HEK293 (cell line): ENCODE measurements around the gene MRPS18B.

Experiments used
- EGR2 ChIP-seq: fragments of 450-650 bp; formaldehyde crosslinking; IDR thresholded peaks from 2 replicates; pipeline ENCODE4 v1.5.1; 2016; ENCODE audit warnings: low read depth, missing biosample characterization, missing genetic modification characterization
- IKZF3 ChIP-seq: fragments of 450-650 bp; IDR thresholded peaks from 2 replicates; pipeline ENCODE4 v1.5.0; 2018; ENCODE audit warnings: missing biosample characterization, mild to moderate bottlenecking, missing genetic modification characterization, moderate library complexity
- KLF10 ChIP-seq: fragments of 450-650 bp; IDR thresholded peaks from 2 replicates; pipeline ENCODE4 v1.5.1; 2018; ENCODE audit warnings: missing biosample characterization, mild to moderate bottlenecking, missing genetic modification characterization
- MEIS1 ChIP-seq: sonication (generic); formaldehyde crosslinking; IDR thresholded peaks from 2 replicates; pipeline ENCODE4 v1.8.1; 2022; ENCODE audit warnings: missing genetic modification reagents, mild to moderate bottlenecking, borderline replicate concordance
- MYNN ChIP-seq: fragments of 450-650 bp; formaldehyde crosslinking; IDR thresholded peaks from 2 replicates; pipeline ENCODE4 v1.5.1; 2016; ENCODE audit warnings: missing biosample characterization, missing genetic modification characterization, borderline replicate concordance
- REPIN1 ChIP-seq: fragments of 450-650 bp; formaldehyde crosslinking; IDR thresholded peaks from 2 replicates; pipeline ENCODE4 v1.5.1; 2017; ENCODE audit warnings: missing biosample characterization, missing genetic modification characterization, low read depth
- SETDB1 ChIP-seq: IDR thresholded peaks from one replicate; pipeline ENCODE4 v1.6.1; 2017; ENCODE audit warnings: mild to moderate bottlenecking, low read length, moderate library complexity, mixed read lengths; ENCODE audit not compliant: insufficient read length
- SP2 ChIP-seq: fragments of 450-650 bp; formaldehyde crosslinking; IDR thresholded peaks from 2 replicates; pipeline ENCODE4 v1.5.1; 2016; ENCODE audit warnings: missing biosample characterization, missing genetic modification characterization
- TSHZ1 ChIP-seq: fragments of 450-650 bp; formaldehyde crosslinking; IDR thresholded peaks from 2 replicates; pipeline ENCODE4 v1.5.1; 2016; ENCODE audit warnings: missing biosample characterization, missing genetic modification characterization, borderline replicate concordance
- YY2 ChIP-seq: fragments of 450-650 bp; formaldehyde crosslinking; IDR thresholded peaks from 2 replicates; pipeline ENCODE4 v1.5.1; 2016; ENCODE audit warnings: missing biosample characterization, missing genetic modification characterization
- ZBTB21 ChIP-seq: fragments of 450-650 bp; formaldehyde crosslinking; IDR thresholded peaks from 2 replicates; pipeline ENCODE4 v1.5.1; 2017; ENCODE audit warnings: missing biosample characterization, missing genetic modification characterization
- ZBTB7A ChIP-seq: fragments of 450-650 bp; formaldehyde crosslinking; IDR thresholded peaks from 2 replicates; pipeline ENCODE4 v1.5.1; 2016; ENCODE audit warnings: low read depth, missing biosample characterization, missing genetic modification characterization
- ZNF138 ChIP-seq: fragments of 450-650 bp; formaldehyde crosslinking; IDR thresholded peaks from 2 replicates; pipeline ENCODE4 v1.5.1; 2016; ENCODE audit warnings: missing biosample characterization, missing genetic modification characterization, borderline replicate concordance
- ZNF140 ChIP-seq: fragments of 450-650 bp; formaldehyde crosslinking; IDR thresholded peaks from 2 replicates; pipeline ENCODE4 v1.5.1; 2016; ENCODE audit warnings: missing biosample characterization, missing genetic modification characterization
- ZNF221 ChIP-seq: fragments of 450-650 bp; formaldehyde crosslinking; IDR thresholded peaks from 2 replicates; pipeline ENCODE4 v1.5.1; 2017; ENCODE audit warnings: missing biosample characterization, missing genetic modification characterization, borderline replicate concordance
- ZNF248 ChIP-seq: fragments of 450-650 bp; formaldehyde crosslinking; IDR thresholded peaks from 2 replicates; pipeline ENCODE4 v1.5.1; 2017; ENCODE audit warnings: missing biosample characterization, missing genetic modification characterization
- ZNF394 ChIP-seq: fragments of 450-650 bp; formaldehyde crosslinking; IDR thresholded peaks from 2 replicates; pipeline ENCODE4 v1.5.1; 2016; ENCODE audit warnings: missing biosample characterization, missing genetic modification characterization, mild to moderate bottlenecking, moderate library complexity, borderline replicate concordance
- ZNF398 ChIP-seq: fragments of 450-650 bp; formaldehyde crosslinking; IDR thresholded peaks from 2 replicates; pipeline ENCODE4 v1.5.1; 2017; ENCODE audit warnings: missing biosample characterization, missing genetic modification characterization
- ZNF404 ChIP-seq: fragments of 450-650 bp; formaldehyde crosslinking; IDR thresholded peaks from 2 replicates; pipeline ENCODE4 v1.5.1; 2017; ENCODE audit warnings: missing biosample characterization, missing genetic modification characterization
- ZNF48 ChIP-seq: fragments of 450-650 bp; formaldehyde crosslinking; IDR thresholded peaks from 2 replicates; pipeline ENCODE4 v1.5.1; 2016; ENCODE audit warnings: missing biosample characterization, missing genetic modification characterization
- ZNF529 ChIP-seq: fragments of 450-650 bp; formaldehyde crosslinking; IDR thresholded peaks from 2 replicates; pipeline ENCODE4 v1.5.1; 2017; ENCODE audit warnings: missing genetic modification characterization, missing biosample characterization; ENCODE audit not compliant: insufficient replicate concordance
- ZNF560 ChIP-seq: fragments of 450-650 bp; formaldehyde crosslinking; IDR thresholded peaks from 2 replicates; pipeline ENCODE4 v1.5.1; 2017; ENCODE audit warnings: missing biosample characterization, missing genetic modification characterization, borderline replicate concordance
- ZNF600 ChIP-seq: fragments of 450-650 bp; formaldehyde crosslinking; IDR thresholded peaks from 2 replicates; pipeline ENCODE4 v1.5.1; 2016; ENCODE audit warnings: missing biosample characterization, missing genetic modification characterization
- ZNF621 ChIP-seq: fragments of 450-650 bp; formaldehyde crosslinking; IDR thresholded peaks from 2 replicates; pipeline ENCODE4 v1.5.1; 2017; ENCODE audit warnings: missing biosample characterization, missing genetic modification characterization
- ZNF658 ChIP-seq: fragments of 450-650 bp; formaldehyde crosslinking; IDR thresholded peaks from 2 replicates; pipeline ENCODE4; 2016; ENCODE audit warnings: missing biosample characterization, missing genetic modification characterization
- ZNF660 ChIP-seq: fragments of 450-650 bp; IDR thresholded peaks from 2 replicates; pipeline ENCODE4 v1.5.1; 2018; ENCODE audit warnings: missing biosample characterization, mild to moderate bottlenecking, missing genetic modification characterization
- ZNF664 ChIP-seq: fragments of 450-650 bp; formaldehyde crosslinking; IDR thresholded peaks from 2 replicates; pipeline ENCODE4 v1.5.1; 2016; ENCODE audit warnings: missing biosample characterization, missing genetic modification characterization
- ZNF677 ChIP-seq: fragments of 450-650 bp; IDR thresholded peaks from 2 replicates; pipeline ENCODE4 v1.5.0; 2018; ENCODE audit warnings: missing biosample characterization, mild to moderate bottlenecking, missing genetic modification characterization, moderate library complexity
- ZNF692 ChIP-seq: fragments of 450-650 bp; formaldehyde crosslinking; IDR thresholded peaks from 2 replicates; pipeline ENCODE4 v1.5.1; 2016; ENCODE audit warnings: missing biosample characterization, missing genetic modification characterization
- ZNF76 ChIP-seq: fragments of 450-650 bp; formaldehyde crosslinking; IDR thresholded peaks from 2 replicates; pipeline ENCODE4; 2016; ENCODE audit warnings: low read depth, missing biosample characterization, missing genetic modification characterization, borderline replicate concordance
- ZNF777 ChIP-seq: fragments of 450-650 bp; formaldehyde crosslinking; IDR thresholded peaks from 2 replicates; pipeline ENCODE4 v1.5.1; 2017; ENCODE audit warnings: missing biosample characterization, missing genetic modification characterization, borderline replicate concordance
- ZNF785 ChIP-seq: fragments of 450-650 bp; formaldehyde crosslinking; IDR thresholded peaks from 2 replicates; pipeline ENCODE4 v1.5.1; 2016; ENCODE audit warnings: missing biosample characterization, missing genetic modification characterization
- ZNF837 ChIP-seq: fragments of 450-650 bp; formaldehyde crosslinking; IDR thresholded peaks from 2 replicates; pipeline ENCODE4 v1.5.1; 2016; ENCODE audit warnings: missing biosample characterization, missing genetic modification characterization
- ZSCAN30 ChIP-seq: fragments of 450-650 bp; IDR thresholded peaks from 2 replicates; pipeline ENCODE4 v1.5.1; 2018; ENCODE audit warnings: missing biosample characterization, mild to moderate bottlenecking, missing genetic modification characterization, moderate library complexity
- ZXDB ChIP-seq: fragments of 450-650 bp; formaldehyde crosslinking; IDR thresholded peaks from 2 replicates; pipeline ENCODE4 v1.5.1; 2016; ENCODE audit warnings: missing biosample characterization, missing genetic modification characterization

The MRPS18B gene

GRCh38 chr6:30647242-30648116, 29.8 kb downstream of the MRPS18B start (continued):
- no peak for TF ChIP-seq ZNF221 (tag by site-specific recombination)
- 0 out of 2 replicates have a peak, but pooled peaks have one; percentile 28 for TF ChIP-seq YY2 (tag by site-specific recombination)
- TF ChIP-seq KLF10 (tag by site-specific recombination): peak; percentile 36
- TF ChIP-seq ZNF138 (tag by site-specific recombination): no peak
- TF ChIP-seq ZNF248 (tag by site-specific recombination): no peak
- no peak for TF ChIP-seq ZNF560 (tag by site-specific recombination)
- no peak for TF ChIP-seq ZNF664
- TF ChIP-seq TSHZ1 (tag by site-specific recombination): no peak; the same call in 1 of the 2 replicates
- TF ChIP-seq ZNF692 (tag by site-specific recombination): no peak
- TF ChIP-seq ZBTB21: no peak
- TF ChIP-seq ZNF600: peak; percentile 97
- peak; percentile 37; the same call in 1 of the 2 replicates for TF ChIP-seq ZNF394 (tag by site-specific recombination)
- peak; percentile 65 for TF ChIP-seq EGR2 (tag by site-specific recombination)
- no peak for TF ChIP-seq ZNF529 (tag by site-specific recombination)
- TF ChIP-seq ZNF140: no peak
- 0 out of 2 replicates have a peak, but pooled peaks have one; percentile 57 for TF ChIP-seq ZBTB7A (tag by site-specific recombination)
- TF ChIP-seq ZNF777 (tag by site-specific recombination): peak; percentile 48; the same call in 1 of the 2 replicates
- peak; percentile 42; the same call in 1 of the 2 replicates for TF ChIP-seq IKZF3 (tag by site-specific recombination)
- no peak for TF ChIP-seq ZNF658 (tag by site-specific recombination)
- TF ChIP-seq ZNF48 (tag by site-specific recombination): no peak
- TF ChIP-seq ZNF837 (tag by site-specific recombination): no peak
- TF ChIP-seq ZNF404 (tag by site-specific recombination): no peak
- peak; percentile 76 for TF ChIP-seq ZNF76 (tag by site-specific recombination)
- peak; percentile 98 for TF ChIP-seq ZXDB
- no peak for TF ChIP-seq REPIN1 (tag by site-specific recombination)
- no peak for TF ChIP-seq ZNF677 (tag by site-specific recombination)
- no peak; the same call in 1 of the 2 replicates for TF ChIP-seq ZNF785
- no peak; the same call in 1 of the 2 replicates for TF ChIP-seq ZNF660 (tag by site-specific recombination)
- TF ChIP-seq ZNF398 (tag by site-specific recombination): peak; percentile 98; the same call in 1 of the 2 replicates
- TF ChIP-seq SETDB1: no peak
- TF ChIP-seq ZNF621: no peak
- TF ChIP-seq MYNN: no peak
- peak; percentile 85 for TF ChIP-seq SP2 (tag by site-specific recombination)
- TF ChIP-seq ZSCAN30 (tag by site-specific recombination): peak; percentile 40
- TF ChIP-seq MEIS1 (CRISPR knock-in tag): no peak
